GM21367 (cell line): ENCODE data around the gene KIR3DL3.
"Not testable (repeated sequence)": the region's sequence is repeated elsewhere in the genome, so short reads cannot be mapped to it uniquely, and the experiment has no call there.

Experiments
- ATAC-seq: cut with Tn5 transposase; IDR thresholded peaks from one replicate; pipeline ENCODE4 v1.9.1; 2021; ENCODE audit not compliant: unreplicated experiment

The KIR3DL3 gene

GRCh38 chr19:54729416-54730188 lies 5.4 kb downstream of the KIR3DL3 start:
- no peak for ATAC-seq

GRCh38 chr19:54731191-54731590 lies 6.9 kb downstream of the KIR3DL3 start:
- ATAC-seq = no peak

GRCh38 chr19:54738306-54738705 lies 14.1 kb downstream of the KIR3DL3 start, which contains the start of gene KIR2DL3:
KIR2DL3 (plus strand) TSS chr19:54738513; CDS start chr19:54738546, 33 bp downstream.
- ATAC-seq = not testable (repeated sequence)

GRCh38 chr19:54738715-54739114 lies 14.5 kb downstream of the KIR3DL3 start:
- ATAC-seq = no peak

- no peak for ATAC-seq
Observed at GRCh38 chr19:54739587-54740497, 15.6 kb downstream of the KIR3DL3 start.

GRCh38 chr19:54741950-54742349 lies 17.7 kb downstream of the KIR3DL3 start:
- ATAC-seq = not testable (repeated sequence)

GRCh38 chr19:54744080-54744479 lies 19.8 kb downstream of the KIR3DL3 start:
- not testable (repeated sequence) for ATAC-seq

GRCh38 chr19:54747614-54748322 lies 23.5 kb downstream of the KIR3DL3 start:
- not testable (repeated sequence) for ATAC-seq

GRCh38 chr19:54750276-54750675 lies 26.0 kb downstream of the KIR3DL3 start:
- ATAC-seq = not testable (repeated sequence)

GRCh38 chr19:54756204-54757110 lies 32.2 kb downstream of the KIR3DL3 start:
- ATAC-seq = not testable (repeated sequence)

GRCh38 chr19:54758577-54758976 lies 34.3 kb downstream of the KIR3DL3 start:
- not testable (repeated sequence) for ATAC-seq

GRCh38 chr19:54764219-54764618 lies 40.0 kb downstream of the KIR3DL3 start:
- not testable (repeated sequence) for ATAC-seq

GRCh38 chr19:54766464-54766863 lies 42.2 kb downstream of the KIR3DL3 start:
- not testable (repeated sequence) for ATAC-seq

GRCh38 chr19:54769646-54770045 lies 45.4 kb downstream of the KIR3DL3 start, which contains the start of gene KIR2DL1:
KIR2DL1 (plus strand) TSS chr19:54769793; CDS start chr19:54769851, 58 bp downstream.
- ATAC-seq = not testable (repeated sequence)

GRCh38 chr19:54770511-54770910 lies 46.3 kb downstream of the KIR3DL3 start:
- ATAC-seq = not testable (repeated sequence)

GRCh38 chr19:54771018-54771960 lies 47.0 kb downstream of the KIR3DL3 start:
- not testable (repeated sequence) for ATAC-seq

GRCh38 chr19:54772666-54773065 lies 48.4 kb downstream of the KIR3DL3 start:
- not testable (repeated sequence) for ATAC-seq

- ATAC-seq = not testable (repeated sequence)
Observed at GRCh38 chr19:54775095-54775815, 51.0 kb downstream of the KIR3DL3 start.
